ENCODE measurements around the gene KAZN.

KAZN gene

GRCh38 chr1:14817223-14818170 lies 219.0 kb downstream of the KAZN start:
- no peak for DNase-seq (ENCODE audit: low read depth in 1 of 2, low spot score in 1 of 2)

- DNase-seq (ENCODE audit: low read depth in 1 of 2, low spot score in 1 of 2): no peak
These were observed 222.0 kb downstream of the KAZN start for GRCh38 chr1:14820295-14821085.

- no peak for DNase-seq (ENCODE audit: low read depth in 1 of 2, low spot score in 1 of 2)
These were observed 224.0 kb downstream of the KAZN start for GRCh38 chr1:14822493-14822892.

- no peak for DNase-seq (ENCODE audit: low read depth in 1 of 2, low spot score in 1 of 2)
These were observed 224.5 kb downstream of the KAZN start for GRCh38 chr1:14822996-14823395.

- no peak for DNase-seq (ENCODE audit: low read depth in 1 of 2, low spot score in 1 of 2)
These were observed 225.9 kb downstream of the KAZN start for GRCh38 chr1:14824314-14824915.

GRCh38 chr1:14825396-14825795 lies 226.9 kb downstream of the KAZN start:
- no peak for DNase-seq (ENCODE audit: low read depth in 1 of 2, low spot score in 1 of 2)

GRCh38 chr1:14826172-14826636 lies 227.7 kb downstream of the KAZN start:
- DNase-seq (ENCODE audit: low read depth in 1 of 2, low spot score in 1 of 2): no peak

- no peak for DNase-seq (ENCODE audit: low read depth in 1 of 2, low spot score in 1 of 2)
These were observed 228.3 kb downstream of the KAZN start for GRCh38 chr1:14826731-14827326.

GRCh38 chr1:14827870-14828269 lies 229.4 kb downstream of the KAZN start:
- DNase-seq (ENCODE audit: low read depth in 1 of 2, low spot score in 1 of 2): no peak

GRCh38 chr1:14828665-14829064 lies 230.2 kb downstream of the KAZN start:
- no peak for DNase-seq (ENCODE audit: low read depth in 1 of 2, low spot score in 1 of 2)

- no peak for DNase-seq (ENCODE audit: low read depth in 1 of 2, low spot score in 1 of 2)
These were observed 237.2 kb downstream of the KAZN start for GRCh38 chr1:14835725-14836124.

GRCh38 chr1:14836426-14837140 lies 238.1 kb downstream of the KAZN start:
- DNase-seq (ENCODE audit: low read depth in 1 of 2, low spot score in 1 of 2): no peak

- DNase-seq (ENCODE audit: low read depth in 1 of 2, low spot score in 1 of 2): no peak
These were observed 241.9 kb downstream of the KAZN start for GRCh38 chr1:14840374-14840773.

- no peak for DNase-seq (ENCODE audit: low read depth in 1 of 2, low spot score in 1 of 2)
These were observed 243.0 kb downstream of the KAZN start for GRCh38 chr1:14841456-14841855.

- no peak for DNase-seq (ENCODE audit: low read depth in 1 of 2, low spot score in 1 of 2)
These were observed 243.5 kb downstream of the KAZN start for GRCh38 chr1:14841951-14842350.

GRCh38 chr1:14842361-14842760 lies 243.9 kb downstream of the KAZN start:
- no peak for DNase-seq (ENCODE audit: low read depth in 1 of 2, low spot score in 1 of 2)

- DNase-seq (ENCODE audit: low read depth in 1 of 2, low spot score in 1 of 2): no peak
These were observed 244.4 kb downstream of the KAZN start for GRCh38 chr1:14842891-14843290.

- DNase-seq (ENCODE audit: low read depth in 1 of 2, low spot score in 1 of 2): no peak
These were observed 245.0 kb downstream of the KAZN start for GRCh38 chr1:14843525-14843924.

GRCh38 chr1:14844356-14844755 lies 245.9 kb downstream of the KAZN start:
- DNase-seq (ENCODE audit: low read depth in 1 of 2, low spot score in 1 of 2): no peak

GRCh38 chr1:14844923-14845617 lies 246.6 kb downstream of the KAZN start:
- no peak for DNase-seq (ENCODE audit: low read depth in 1 of 2, low spot score in 1 of 2)
